Retinal pigment epithelial cell (primary cell): Measurements from ENCODE around the gene GATA5.

Source experiments
- DNase-seq: peaks from one replicate; pipeline ENCODE4 v3.0.0-alpha.2; 2010; ENCODE audit warnings: low read depth
- H3K4me3 ChIP-seq: 2 replicates; pipeline ENCODE4 v1.5.1; 2011; ENCODE audit warnings: mild to moderate bottlenecking, low read length, control low read depth, moderate library complexity
- TF ChIP-seq, protein P1 (sequence below): conservative IDR thresholded peaks from 2 replicates; pipeline ENCODE4 v1.5.1; 2011; ENCODE audit warnings: low read depth, low read length, control low read depth, inconsistent platforms

Gene GATA5

DNA sequence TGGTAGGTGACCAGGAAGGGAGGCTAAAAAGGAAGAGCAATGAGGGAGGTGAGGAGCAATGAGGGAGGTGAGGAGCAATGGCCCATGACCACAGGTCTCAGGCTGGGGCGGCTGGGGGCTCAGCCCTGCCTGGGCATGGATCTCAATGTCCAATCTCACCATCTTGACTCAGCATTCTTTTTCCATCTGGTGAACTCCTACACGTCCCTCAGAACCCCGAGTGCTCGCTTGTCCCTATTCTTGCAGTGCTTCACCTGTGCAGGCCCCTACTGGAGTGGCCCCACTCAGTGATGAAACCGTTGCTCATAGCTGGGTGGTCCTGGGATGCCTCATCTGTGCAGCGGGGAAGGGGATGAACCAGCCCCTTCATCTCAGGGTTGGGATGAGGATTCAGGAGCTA, 31.5 kb downstream of the GATA5 start:
- no peak for DNase-seq
- no peak overlapping the region for H3K4me3 ChIP-seq
- TF ChIP-seq, protein P1, sequence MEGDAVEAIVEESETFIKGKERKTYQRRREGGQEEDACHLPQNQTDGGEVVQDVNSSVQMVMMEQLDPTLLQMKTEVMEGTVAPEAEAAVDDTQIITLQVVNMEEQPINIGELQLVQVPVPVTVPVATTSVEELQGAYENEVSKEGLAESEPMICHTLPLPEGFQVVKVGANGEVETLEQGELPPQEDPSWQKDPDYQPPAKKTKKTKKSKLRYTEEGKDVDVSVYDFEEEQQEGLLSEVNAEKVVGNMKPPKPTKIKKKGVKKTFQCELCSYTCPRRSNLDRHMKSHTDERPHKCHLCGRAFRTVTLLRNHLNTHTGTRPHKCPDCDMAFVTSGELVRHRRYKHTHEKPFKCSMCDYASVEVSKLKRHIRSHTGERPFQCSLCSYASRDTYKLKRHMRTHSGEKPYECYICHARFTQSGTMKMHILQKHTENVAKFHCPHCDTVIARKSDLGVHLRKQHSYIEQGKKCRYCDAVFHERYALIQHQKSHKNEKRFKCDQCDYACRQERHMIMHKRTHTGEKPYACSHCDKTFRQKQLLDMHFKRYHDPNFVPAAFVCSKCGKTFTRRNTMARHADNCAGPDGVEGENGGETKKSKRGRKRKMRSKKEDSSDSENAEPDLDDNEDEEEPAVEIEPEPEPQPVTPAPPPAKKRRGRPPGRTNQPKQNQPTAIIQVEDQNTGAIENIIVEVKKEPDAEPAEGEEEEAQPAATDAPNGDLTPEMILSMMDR = no peak

DNA sequence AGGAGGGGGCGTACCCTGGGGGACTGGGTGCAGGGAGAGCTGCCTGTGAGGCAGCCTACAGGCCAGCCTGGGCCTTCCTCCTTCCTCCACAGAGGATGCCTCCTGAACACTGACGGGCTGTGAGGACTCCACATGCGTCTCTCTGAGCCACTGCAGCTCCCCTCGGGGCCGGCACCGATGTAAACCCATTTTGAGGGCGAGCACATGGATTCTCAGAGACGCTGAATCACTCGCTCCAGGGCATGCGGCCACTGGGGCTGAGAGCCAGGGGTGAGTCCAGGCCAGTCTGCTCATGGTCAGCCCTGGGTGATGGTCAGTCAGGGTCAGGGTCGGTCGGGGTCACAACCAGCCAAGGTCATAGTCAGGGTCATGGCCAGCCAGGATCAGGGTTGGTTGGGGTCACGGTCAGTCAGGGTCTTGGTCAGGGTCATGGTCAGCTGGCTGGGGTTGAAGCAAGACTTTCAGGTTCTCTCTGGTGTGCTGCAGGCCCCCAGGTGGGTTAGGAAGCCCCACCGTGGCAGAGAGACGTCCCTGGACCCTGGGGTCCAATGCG, 33.7 kb downstream of the GATA5 start:
- TF ChIP-seq, protein P1 = no peak
- no peak for DNase-seq

DNA sequence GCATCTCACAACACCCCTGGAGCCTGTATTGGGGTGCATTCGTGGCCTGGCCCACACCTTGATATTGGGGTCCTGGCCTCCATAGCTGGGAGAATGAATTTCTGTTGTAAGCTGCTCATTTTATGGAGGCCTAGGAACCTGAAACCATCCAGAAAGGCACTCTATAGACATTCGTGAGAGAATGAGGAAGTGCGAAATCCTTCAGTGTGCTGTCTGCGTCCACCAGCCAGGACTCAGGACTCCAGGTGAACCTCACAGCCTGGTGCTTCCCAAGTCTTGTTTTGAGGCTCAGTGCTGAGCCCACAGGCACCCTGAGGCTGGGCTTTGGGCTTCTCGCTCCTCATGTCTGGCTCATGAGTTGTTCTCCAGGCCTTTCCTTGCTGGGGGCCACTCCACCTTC, 36.6 kb downstream of the GATA5 start:
- TF ChIP-seq, protein P1 = no peak
- H3K4me3 ChIP-seq = no peak overlapping the region
- DNase-seq = no peak

More for the DNA sequence above, 33.7 kb downstream of the GATA5 start:
- H3K4me3 ChIP-seq = no peak overlapping the region

DNA sequence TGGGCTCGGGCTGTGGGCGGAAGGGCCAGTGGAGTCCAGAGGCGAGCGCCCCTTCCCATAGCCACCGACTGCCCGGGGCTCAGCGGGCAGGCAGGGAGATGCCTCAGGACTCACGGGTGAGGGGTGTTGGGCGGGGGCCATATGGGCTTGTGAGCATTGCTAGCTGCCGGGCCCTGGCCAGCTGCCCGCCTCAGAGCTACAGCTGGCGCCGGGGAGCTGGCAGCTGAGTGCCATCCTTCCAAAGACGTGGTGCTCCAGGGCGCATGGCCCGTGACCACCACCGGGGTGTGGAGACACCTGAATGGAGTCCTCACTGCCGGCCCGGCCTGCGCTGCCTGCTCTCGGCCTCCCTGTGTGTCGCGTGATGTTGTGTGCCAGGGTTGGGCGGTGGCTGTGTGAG, 37.9 kb downstream of the GATA5 start:
- no peak overlapping the region for H3K4me3 ChIP-seq
- TF ChIP-seq, protein P1 = no peak
- DNase-seq = no peak

DNA sequence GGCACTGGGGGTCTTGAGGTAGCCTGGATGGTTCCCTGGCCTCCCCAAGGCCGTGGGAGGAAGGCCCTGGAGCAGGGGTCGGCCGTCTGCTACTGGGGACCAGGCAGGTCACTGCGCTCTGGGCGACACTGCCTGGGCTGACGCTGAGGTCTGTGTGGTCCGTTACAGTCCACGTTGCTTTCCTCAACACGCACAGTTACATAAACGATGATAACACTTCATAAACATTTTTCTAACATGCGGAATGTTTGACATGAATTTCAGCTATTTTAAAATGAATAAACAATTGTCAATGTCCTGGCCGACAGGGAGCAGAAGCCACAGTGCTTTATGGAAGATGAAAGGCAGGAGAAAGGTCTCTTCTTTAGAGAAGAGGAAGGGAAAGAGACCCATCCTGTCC, 38.3 kb downstream of the GATA5 start:
- DNase-seq = no peak
- H3K4me3 ChIP-seq = no peak overlapping the region
- TF ChIP-seq, protein P1 = no peak

DNA sequence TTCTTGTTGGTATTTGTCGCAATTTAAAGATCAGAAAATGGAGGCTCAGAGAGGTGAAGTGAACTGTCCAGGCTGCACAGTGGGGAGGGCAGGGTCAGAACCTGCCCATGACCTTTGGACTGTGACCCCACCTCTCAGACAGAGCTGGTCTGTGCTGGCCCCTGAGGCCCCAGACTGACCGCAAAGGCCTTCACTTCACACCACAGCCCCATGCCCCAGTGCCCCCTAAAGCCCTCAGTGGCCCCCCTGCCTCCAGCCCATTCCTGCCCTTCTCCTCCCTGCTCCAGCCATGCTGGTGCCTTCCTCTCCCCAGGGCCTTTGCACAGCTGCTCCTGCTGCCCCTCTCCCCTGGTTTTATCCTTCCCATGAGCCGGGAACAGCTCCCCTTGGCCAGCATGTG, 39.1 kb downstream of the GATA5 start:
- DNase-seq = no peak
- TF ChIP-seq, protein P1 = no peak
- no peak overlapping the region for H3K4me3 ChIP-seq

DNA sequence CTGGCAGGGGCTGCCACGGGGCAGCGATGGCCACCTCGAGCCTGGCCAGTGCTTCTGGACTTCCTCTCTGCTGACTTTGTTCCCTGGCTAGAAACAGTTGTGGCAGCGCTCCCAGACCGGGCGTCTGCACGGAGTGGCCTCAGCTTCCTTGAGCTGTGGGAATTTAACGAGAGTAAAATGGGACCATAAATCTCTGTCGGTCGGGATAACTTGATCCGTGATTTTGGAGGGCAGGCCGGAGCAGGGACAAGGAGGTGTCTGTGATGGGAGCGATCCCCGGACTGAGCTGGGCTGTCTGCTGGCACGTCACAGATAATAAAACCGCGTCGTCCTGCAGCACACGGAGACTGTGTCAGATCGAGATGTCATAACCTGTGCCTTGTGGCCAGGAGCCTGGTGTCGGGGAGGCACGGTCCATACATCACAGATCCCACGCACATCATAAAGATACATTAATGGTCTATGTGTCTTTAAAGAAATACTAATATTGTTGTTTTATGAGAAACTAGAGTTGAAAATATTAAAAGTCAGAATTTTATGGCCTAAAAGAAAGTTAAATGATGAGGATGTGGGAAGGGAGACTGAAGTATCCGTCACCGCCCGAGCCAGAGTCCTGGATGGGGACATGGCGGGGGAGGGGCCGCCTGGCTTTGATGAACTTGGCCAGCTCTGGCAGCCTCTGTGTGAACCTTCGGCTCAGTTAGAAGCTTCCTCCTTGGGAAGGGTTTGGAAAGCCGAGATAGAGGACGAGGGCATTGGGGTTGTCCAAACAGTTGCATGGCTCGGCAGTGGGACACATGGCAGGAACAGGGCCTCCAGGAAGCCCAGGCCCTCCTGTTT, 41.9 kb downstream of the GATA5 start:
- no peak overlapping the region for H3K4me3 ChIP-seq
- TF ChIP-seq, protein P1 = no peak
- no peak for DNase-seq
